ENCODE data around the gene CCDC32. TPM values are rescaled to one million over a fixed set of nuclear protein-coding genes. Genes with fewer than 3 reads are reported as not detected.

The CCDC32 gene
- total RNA-seq = 76.6 and 78.4 TPM in 2 replicates
- total RNA-seq (2013) = 87.8 TPM
- polyA plus RNA-seq = 24.0 and 29.5 TPM in 2 replicates
- polyA minus RNA-seq = 23.1 and 46.4 TPM in 2 replicates

- no peak for TF ChIP-seq CTCF (IDR thresholded peaks at IDR 0.05)
- TF ChIP-seq EZH2 (IDR thresholded peaks at IDR 0.05; ENCODE audit: borderline replicate concordance, insufficient read depth, low read depth, low read length, poor library complexity, severe bottlenecking) = no peak
- Histone ChIP-seq H3K4me2 (replicated peaks; ENCODE audit: low read depth, low read length, poor library complexity, severe bottlenecking) (peak within 1 kb of the TSS; percentile 82), H3K4me3 (ENCODE audit: control extremely low read depth in 1 of 5, extremely low read depth in 1 of 5, insufficient read depth in 1 of 5, low read depth in 2 of 5, low read length in 4 of 5) (peak within 1 kb of the TSS; percentile 81 to 100 (median 89)), H4K20me1 (ENCODE audit: control insufficient read depth, insufficient read depth, low read length, poor library complexity, severe bottlenecking) (peaks cover 12% of the 10 kb centered on the region), H3K79me2 (ENCODE audit: control insufficient read depth, insufficient read depth, low read length) (peaks cover 72% of the 10 kb centered on the region), H3K9ac (ENCODE audit: low read length) (peak within 1 kb of the TSS; percentile 88), H3K36me3 (replicated peaks in 1 of 2; ENCODE audit: control extremely low read depth in 1 of 2, control insufficient read depth in 1 of 2, extremely low read depth in 1 of 2, insufficient read depth in 2 of 2, low read length in 1 of 2) (peaks cover 1 to 21% of the 10 kb centered on the region in 2 experiments), H2AFZ (ENCODE audit: insufficient read depth, low read depth, low read length, poor library complexity, severe bottlenecking) (peak within 1 kb of the TSS; percentile 84), H3K27ac (ENCODE audit: low read length in 2 of 2) (peak within 1 kb of the TSS; percentile 87 to 97), H3K4me1 (ENCODE audit: control insufficient read depth in 2 of 2, insufficient read depth in 2 of 2, low read length in 2 of 2) (peaks cover 50 to 55% of the 10 kb centered on the region in 2 donors), H3K27me3 (replicated peaks in 1 of 4; ENCODE audit: control extremely low read depth in 1 of 4, control insufficient read depth in 3 of 4, insufficient read depth in 4 of 4, low read length in 3 of 4) (no peaks in the 10 kb centered on the region), H3K9me3 (ENCODE audit: control extremely low read depth in 1 of 3, control insufficient read depth in 2 of 3, insufficient read depth in 1 of 3, low read length in 2 of 3) (no peaks in the 10 kb centered on the region)
- H3K9me3 Mint-ChIP-seq (ENCODE audit: insufficient read depth) = no peaks in the 10 kb centered on the region
- DNase-seq = peak; percentile 96
- H3K4me3 Mint-ChIP-seq = peak within 1 kb of the TSS; percentile 82
- H3K27me3 Mint-ChIP-seq = no peaks in the 10 kb centered on the region
- H3K27ac Mint-ChIP-seq = peak within 1 kb of the TSS; percentile 86
- intact Hi-C loops (cut with micrococcal nuclease) = loop anchor here (1.0 to 10.0 kb wide), 6 partner anchors 14 to 550 kb away; partner anchors contain the start of genes BAHD1, INO80, KNL1 and VPS18
- ATAC-seq (ENCODE audit: low read depth) = peak; percentile 90
- ChIA-PET CTCF (interaction anchor here (0.5 to 3.0 kb wide), 12 partner anchors 13 to 338 kb away, joined by 3 to 32 read pairs (median 3); no protein-coding TSS in a partner anchor), POLR2A (interaction anchor here (0.6 to 1.3 kb wide), 9 partner anchors 12 to 279 kb away, joined by 3 to 9 read pairs (median 4); partner anchors contain the start of genes RAD51 and SPINT1)
- peaks cover 62% of the 10 kb centered on the region for H3K4me1 Mint-ChIP-seq
- WGBS (ENCODE audit: insufficient coverage) = 0% methylated on average over 36 of the region's 40 CpGs
Measured at GRCh38 chr15:40564591-40565332, at the start of gene CCDC32. CCDC32 (minus strand) TSS chr15:40565042; CDS start chr15:40563015, 2,027 bp downstream.

DNA sequence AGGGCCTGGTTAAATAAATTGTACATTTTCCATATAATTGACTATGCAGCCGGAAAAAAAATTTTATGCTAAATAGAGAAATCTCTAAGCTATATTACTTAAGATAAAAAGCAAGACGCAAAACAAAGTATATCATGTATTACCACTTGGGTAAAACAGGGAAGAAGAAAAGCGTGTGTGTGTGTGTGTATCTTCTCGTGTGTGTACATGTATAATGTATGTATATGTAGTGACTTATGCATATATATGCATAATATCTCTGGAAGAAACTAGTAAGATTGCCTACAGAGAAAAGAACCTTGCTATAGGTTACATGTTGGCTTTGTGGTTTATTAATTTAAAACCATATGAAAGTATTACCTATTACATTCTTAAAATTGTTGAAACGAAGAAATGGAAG is 48.2 kb upstream of the CCDC32 start:
- Histone ChIP-seq H3K4me3 (ENCODE audit: control extremely low read depth in 1 of 5, extremely low read depth in 1 of 5, insufficient read depth in 1 of 5, low read depth in 2 of 5, low read length in 4 of 5) (no peak overlapping the region), H3K27me3 (replicated peaks in 1 of 4; ENCODE audit: control extremely low read depth in 1 of 4, control insufficient read depth in 3 of 4, insufficient read depth in 4 of 4, low read length in 3 of 4) (no peaks in the 10 kb centered on the region), H3K4me2 (replicated peaks; ENCODE audit: low read depth, low read length, poor library complexity, severe bottlenecking) (no peak overlapping the region), H3K4me1 (ENCODE audit: control insufficient read depth in 2 of 2, insufficient read depth in 2 of 2, low read length in 2 of 2) (no peaks in the 10 kb centered on the region), H3K27ac (ENCODE audit: low read length in 2 of 2) (no peak overlapping the region), H3K36me3 (replicated peaks in 1 of 2; ENCODE audit: control extremely low read depth in 1 of 2, control insufficient read depth in 1 of 2, extremely low read depth in 1 of 2, insufficient read depth in 2 of 2, low read length in 1 of 2) (no peaks in the 10 kb centered on the region), H3K9me3 (ENCODE audit: control extremely low read depth in 1 of 3, control insufficient read depth in 2 of 3, insufficient read depth in 1 of 3, low read length in 2 of 3) (no peaks in the 10 kb centered on the region), H4K20me1 (ENCODE audit: control insufficient read depth, insufficient read depth, low read length, poor library complexity, severe bottlenecking) (no peaks in the 10 kb centered on the region), H2AFZ (ENCODE audit: insufficient read depth, low read depth, low read length, poor library complexity, severe bottlenecking) (no peak overlapping the region), H3K9ac (ENCODE audit: low read length) (no peak overlapping the region), H3K79me2 (ENCODE audit: control insufficient read depth, insufficient read depth, low read length) (no peaks in the 10 kb centered on the region)
- intact Hi-C loops (cut with micrococcal nuclease) = no loop called here
- ATAC-seq (ENCODE audit: low read depth) = no peak
- no CpG with 5 or more reads among the region's 5 CpGs for WGBS (ENCODE audit: insufficient coverage)
- H3K27me3 Mint-ChIP-seq = no peaks in the 10 kb centered on the region
- H3K9me3 Mint-ChIP-seq (ENCODE audit: insufficient read depth) = no peaks in the 10 kb centered on the region
- DNase-seq = no peak
- TF ChIP-seq EZH2 (IDR thresholded peaks at IDR 0.05; ENCODE audit: borderline replicate concordance, insufficient read depth, low read depth, low read length, poor library complexity, severe bottlenecking) (no peak), CTCF (IDR thresholded peaks at IDR 0.05) (no peak)
- H3K4me1 Mint-ChIP-seq = peaks cover 2% of the 10 kb centered on the region
- ChIA-PET CTCF (no interaction called here), POLR2A (no interaction called here)
- no peak overlapping the region for H3K27ac Mint-ChIP-seq
- no peak overlapping the region for H3K4me3 Mint-ChIP-seq
